ENCODE results near the gene RCOR2. TPM values are rescaled to one million over a fixed set of nuclear protein-coding genes. Genes with fewer than 3 reads are reported as not detected.

Gene RCOR2
- total RNA-seq, 2 experiments from 2014 or later = 0.55 to 0.60 TPM

GRCh38 chr11:63941901-63942300 lies 24.9 kb upstream of the RCOR2 start:
- no peak for ATAC-seq
- DNase-seq = no peak
- peaks cover 34% of the 10 kb centered on the region for H3K4me1 Mint-ChIP-seq (ENCODE audit: low read depth)
- H3K36me3 Mint-ChIP-seq (ENCODE audit: low read depth) = peaks cover 13% of the 10 kb centered on the region
- no peaks in the 10 kb centered on the region for H3K9me3 Mint-ChIP-seq (ENCODE audit: insufficient read depth)
- POLR2A ChIA-PET = no interaction called here
- H3K4me3 Mint-ChIP-seq = no peak overlapping the region
- CTCF ChIA-PET = interaction anchor here (0.7 to 6.7 kb wide), 2 partner anchors 105 to 174 kb away, joined by 3 to 188 read pairs; partner anchors contain the start of genes MARK2 and ZFTA
- no peaks in the 10 kb centered on the region for H3K27me3 Mint-ChIP-seq (ENCODE audit: low read depth)
- H3K27ac Mint-ChIP-seq = no peak overlapping the region

GRCh38 chr11:63940786-63941185 lies 23.8 kb upstream of the RCOR2 start:
- Mint-ChIP-seq H3K4me1 (ENCODE audit: low read depth) (peaks cover 34% of the 10 kb centered on the region), H3K9me3 (ENCODE audit: insufficient read depth) (no peaks in the 10 kb centered on the region), H3K27me3 (ENCODE audit: low read depth) (no peaks in the 10 kb centered on the region), H3K36me3 (ENCODE audit: low read depth) (peaks cover 4% of the 10 kb centered on the region), H3K4me3 (peak overlapping the region; percentile 85), H3K27ac (no peak overlapping the region)
- DNase-seq (no peak), ATAC-seq (no peak)
- ChIA-PET CTCF (no interaction called here), POLR2A (no interaction called here)

- no peaks in the 10 kb centered on the region for H3K9me3 Mint-ChIP-seq (ENCODE audit: insufficient read depth)
- peak overlapping the region; percentile 85 for H3K4me3 Mint-ChIP-seq
- no peak for ATAC-seq
- H3K27ac Mint-ChIP-seq = peak overlapping the region; percentile 78
- peaks cover 2% of the 10 kb centered on the region for H3K27me3 Mint-ChIP-seq (ENCODE audit: low read depth)
- DNase-seq = no peak
- ChIA-PET POLR2A (interaction anchor here (1.3 to 1.4 kb wide), 2 partner anchors 33 to 101 kb away, joined by 3 to 5 read pairs; partner anchors contain the start of gene MARK2), CTCF (interaction anchor here (1.0 to 1.7 kb wide), 2 partner anchors 20 to 102 kb away, joined by 3 to 10 read pairs; partner anchors contain the start of gene MARK2)
- H3K4me1 Mint-ChIP-seq (ENCODE audit: low read depth) = peaks cover 34% of the 10 kb centered on the region
- H3K36me3 Mint-ChIP-seq (ENCODE audit: low read depth) = peaks cover 3% of the 10 kb centered on the region
Measured at GRCh38 chr11:63939397-63939891, 22.5 kb upstream of the RCOR2 start.

- Mint-ChIP-seq H3K4me3 (peak within 1 kb of the TSS; percentile 85), H3K27me3 (ENCODE audit: low read depth) (peaks cover 2% of the 10 kb centered on the region), H3K4me1 (ENCODE audit: low read depth) (peaks cover 29% of the 10 kb centered on the region), H3K9me3 (ENCODE audit: insufficient read depth) (no peaks in the 10 kb centered on the region), H3K27ac (peak within 1 kb of the TSS; percentile 89), H3K36me3 (ENCODE audit: low read depth) (peaks cover 3% of the 10 kb centered on the region)
- peak; percentile 96 for DNase-seq
- CTCF ChIA-PET = interaction anchor here (1.0 to 1.7 kb wide), 2 partner anchors 19 to 101 kb away, joined by 3 to 10 read pairs; partner anchors contain the start of gene MARK2
- POLR2A ChIA-PET = interaction anchor here (1.1 to 1.4 kb wide), 3 partner anchors 32 to 101 kb away, joined by 3 to 5 read pairs (median 3); partner anchors contain the start of gene MARK2
- peak; percentile 97 for ATAC-seq
Measured at GRCh38 chr11:63938479-63939396, 21.8 kb upstream of the RCOR2 start, which contains the start of gene NAA40. Gene NAA40, plus strand, starts transcription at chr11:63939002. Its CDS starts 95 bp downstream, at chr11:63939097.

- H3K27me3 Mint-ChIP-seq (ENCODE audit: low read depth) = peaks cover 2% of the 10 kb centered on the region
- POLR2A ChIA-PET = interaction anchor here (1.1 to 1.4 kb wide), 2 partner anchors 99 to 100 kb away, joined by 3 to 5 read pairs; partner anchors contain the start of gene MARK2
- H3K27ac Mint-ChIP-seq = peak overlapping the region; percentile 89
- ATAC-seq (peak; percentile 35), DNase-seq (peak; percentile 54)
- no peaks in the 10 kb centered on the region for H3K9me3 Mint-ChIP-seq (ENCODE audit: insufficient read depth)
- H3K36me3 Mint-ChIP-seq (ENCODE audit: low read depth) = peaks cover 3% of the 10 kb centered on the region
- CTCF ChIA-PET = interaction anchor here (0.6 to 1.7 kb wide), 5 partner anchors 8 to 1207 kb away, joined by 3 to 10 read pairs (median 4); partner anchors contain the start of gene MARK2
- H3K4me1 Mint-ChIP-seq (ENCODE audit: low read depth) = peaks cover 27% of the 10 kb centered on the region
- peak overlapping the region; percentile 85 for H3K4me3 Mint-ChIP-seq
Measured at GRCh38 chr11:63937713-63938478, 20.9 kb upstream of the RCOR2 start.

- ChIA-PET POLR2A (no interaction called here), CTCF (interaction anchor here (1.9 kb wide), 1 partner anchor 96 kb away, joined by 10 read pairs; no protein-coding TSS in a partner anchor)
- H3K27me3 Mint-ChIP-seq (ENCODE audit: low read depth) = peaks cover 2% of the 10 kb centered on the region
- no peaks in the 10 kb centered on the region for H3K9me3 Mint-ChIP-seq (ENCODE audit: insufficient read depth)
- ATAC-seq (no peak), DNase-seq (no peak)
- peaks cover 11% of the 10 kb centered on the region for H3K4me1 Mint-ChIP-seq (ENCODE audit: low read depth)
- H3K36me3 Mint-ChIP-seq (ENCODE audit: low read depth) = no peaks in the 10 kb centered on the region
- no peak overlapping the region for H3K27ac Mint-ChIP-seq
- H3K4me3 Mint-ChIP-seq = no peak overlapping the region
Measured at GRCh38 chr11:63933459-63933858, 16.5 kb upstream of the RCOR2 start.

GRCh38 chr11:63931876-63932275 lies 14.9 kb upstream of the RCOR2 start:
- no peak for DNase-seq
- ATAC-seq = no peak
- Mint-ChIP-seq H3K9me3 (ENCODE audit: insufficient read depth) (no peaks in the 10 kb centered on the region), H3K4me1 (ENCODE audit: low read depth) (no peaks in the 10 kb centered on the region), H3K36me3 (ENCODE audit: low read depth) (no peaks in the 10 kb centered on the region), H3K4me3 (no peak overlapping the region), H3K27ac (no peak overlapping the region), H3K27me3 (ENCODE audit: low read depth) (peaks cover 9% of the 10 kb centered on the region)
- POLR2A ChIA-PET = no interaction called here
- CTCF ChIA-PET = interaction anchor here (2.6 kb wide), 1 partner anchor 14 kb away, joined by 6 read pairs; no protein-coding TSS in a partner anchor

- ATAC-seq = no peak
- no peak overlapping the region for H3K27ac Mint-ChIP-seq
- H3K9me3 Mint-ChIP-seq (ENCODE audit: insufficient read depth) = no peaks in the 10 kb centered on the region
- no peak for DNase-seq
- ChIA-PET POLR2A (no interaction called here), CTCF (interaction anchor here (2.6 kb wide), 1 partner anchor 15 kb away, joined by 6 read pairs; no protein-coding TSS in a partner anchor)
- no peaks in the 10 kb centered on the region for H3K36me3 Mint-ChIP-seq (ENCODE audit: low read depth)
- H3K27me3 Mint-ChIP-seq (ENCODE audit: low read depth) = peaks cover 9% of the 10 kb centered on the region
- no peak overlapping the region for H3K4me3 Mint-ChIP-seq
- H3K4me1 Mint-ChIP-seq (ENCODE audit: low read depth) = no peaks in the 10 kb centered on the region
Measured at GRCh38 chr11:63931045-63931444, 14.1 kb upstream of the RCOR2 start.

GRCh38 chr11:63929616-63930015 lies 12.7 kb upstream of the RCOR2 start:
- POLR2A ChIA-PET = no interaction called here
- no peak overlapping the region for H3K4me3 Mint-ChIP-seq
- CTCF ChIA-PET = interaction anchor here (0.7 to 2.6 kb wide), 2 partner anchors 9 to 16 kb away, joined by 3 to 6 read pairs; no protein-coding TSS in a partner anchor
- H3K4me1 Mint-ChIP-seq (ENCODE audit: low read depth) = no peaks in the 10 kb centered on the region
- DNase-seq = no peak
- H3K36me3 Mint-ChIP-seq (ENCODE audit: low read depth) = no peaks in the 10 kb centered on the region
- no peak overlapping the region for H3K27ac Mint-ChIP-seq
- peaks cover 10% of the 10 kb centered on the region for H3K27me3 Mint-ChIP-seq (ENCODE audit: low read depth)
- H3K9me3 Mint-ChIP-seq (ENCODE audit: insufficient read depth) = no peaks in the 10 kb centered on the region
- no peak for ATAC-seq

GRCh38 chr11:63923319-63923718 lies 6.4 kb upstream of the RCOR2 start:
- ATAC-seq (no peak), DNase-seq (no peak)
- no peaks in the 10 kb centered on the region for H3K9me3 Mint-ChIP-seq (ENCODE audit: insufficient read depth)
- no peak overlapping the region for H3K27ac Mint-ChIP-seq
- POLR2A ChIA-PET = no interaction called here
- peaks cover 25% of the 10 kb centered on the region for H3K27me3 Mint-ChIP-seq (ENCODE audit: low read depth)
- CTCF ChIA-PET = interaction anchor here (0.9 kb wide), 1 partner anchor 11 kb away, joined by 3 read pairs; no protein-coding TSS in a partner anchor
- no peaks in the 10 kb centered on the region for H3K36me3 Mint-ChIP-seq (ENCODE audit: low read depth)
- no peak overlapping the region for H3K4me3 Mint-ChIP-seq
- peaks cover 6% of the 10 kb centered on the region for H3K4me1 Mint-ChIP-seq (ENCODE audit: low read depth)

GRCh38 chr11:63922673-63923192 lies 5.8 kb upstream of the RCOR2 start:
- no peak for DNase-seq
- H3K9me3 Mint-ChIP-seq (ENCODE audit: insufficient read depth) = no peaks in the 10 kb centered on the region

More at GRCh38 chr11:63922673-63923192, 5.8 kb upstream of the RCOR2 start:
- Mint-ChIP-seq H3K4me3 (no peak overlapping the region), H3K27ac (no peak overlapping the region), H3K27me3 (ENCODE audit: low read depth) (peaks cover 20% of the 10 kb centered on the region), H3K4me1 (ENCODE audit: low read depth) (peaks cover 6% of the 10 kb centered on the region), H3K36me3 (ENCODE audit: low read depth) (no peaks in the 10 kb centered on the region)
- ChIA-PET POLR2A (no interaction called here), CTCF (interaction anchor here (3.1 to 6.2 kb wide), 2 partner anchors 23 to 85 kb away, joined by 10 to 49 read pairs; partner anchors contain the start of gene MARK2)
- no peak for ATAC-seq

All from activated CD8-positive, alpha-beta T cell treated with anti-CD3 and anti-CD28 coated beads, Interleukin-2, amount 10 ng/mL, durations not matched to agents 7 days and 5 days (primary cell).